ENCODE results near the gene ZNF438. TPM values are rescaled to one million over a fixed set of nuclear protein-coding genes. Genes with fewer than 3 reads are reported as not detected.
A peak's percentile ranks its signal among the peaks of the same experiment; 100 is the strongest.

The ZNF438 gene
- total and polyA plus RNA-seq, 2 of the 4 experiments (the other 2 are of a cell fraction), result 1.8 to 2.9 TPM

GRCh38 chr10:31075881-31076609 lies 44.4 kb upstream of the ZNF438 start:
- peak overlapping the region; percentile 16; the same call in 1 of the 2 replicates for H4K5ac ChIP-seq (ENCODE audit: low read depth, low read length)
- H3K9ac ChIP-seq (ENCODE audit: low read depth, low read length), result no peak overlapping the region; the same call in 1 of the 2 replicates
- WGBS, 2 experiments (ENCODE audit: extremely low coverage in 2 of 2, insufficient read length in 1 of 2), result no CpG with 5 or more reads among the region's 3 CpGs
- H3K4me1 ChIP-seq (ENCODE audit: control insufficient read depth, insufficient read depth, low read length), result peaks cover 15% of the 10 kb centered on the region
- TF ChIP-seq CEBPB (IDR thresholded peaks at IDR 0.05; ENCODE audit: low read depth, low read length) (no peak), USF2 (IDR thresholded peaks at IDR 0.05; ENCODE audit: low read depth, low read length) (no peak), RAD21 (IDR thresholded peaks at IDR 0.05; ENCODE audit: low read length) (no peak), POLR2A (IDR thresholded peaks at IDR 0.05; ENCODE audit: low read depth, low read length) (no peak), MAFK (IDR thresholded peaks at IDR 0.05; ENCODE audit: low read depth, low read length) (no peak), SMC3 (IDR thresholded peaks at IDR 0.05; ENCODE audit: low read depth, low read length) (no peak), MAZ (IDR thresholded peaks at IDR 0.05; ENCODE audit: borderline replicate concordance, low read depth, low read length) (no peak), BHLHE40 (IDR thresholded peaks at IDR 0.05; ENCODE audit: low read depth, low read length) (no peak), CTCF (conservative IDR thresholded peaks at IDR 0.05; ENCODE audit: low read depth, low read length) (no peak)
- peak overlapping the region; percentile 2; the same call in 1 of the 2 replicates for H3K23ac ChIP-seq (ENCODE audit: low read depth, low read length)
- peak overlapping the region; percentile 91 for H2BK15ac ChIP-seq (ENCODE audit: low read depth, low read length)
- peak overlapping the region; percentile 7; the same call in 1 of the 2 replicates for H3K56ac ChIP-seq (ENCODE audit: extremely low read depth, insufficient read depth, low read length)
- H3K27ac ChIP-seq (ENCODE audit: insufficient read depth, low read length), result no peak overlapping the region; the same call in 1 of the 2 replicates
- CTCF ChIA-PET, result interaction anchor here (1.6 kb wide), 1 partner anchor 23 kb away, joined by 3 read pairs; no protein-coding TSS in a partner anchor
- no peaks in the 10 kb centered on the region for H3K79me1 ChIP-seq (ENCODE audit: low read depth in 1 of 2, low read length in 2 of 2)
- H3K9me3 ChIP-seq (ENCODE audit: control insufficient read depth, insufficient read depth, low read length), result no peaks in the 10 kb centered on the region
- peaks cover 6% of the 10 kb centered on the region for H3K9me1 ChIP-seq (ENCODE audit: insufficient read depth, low read length)
- H2BK5ac ChIP-seq (ENCODE audit: low read depth, low read length, poor library complexity, severe bottlenecking), result peak overlapping the region; percentile 79
- POLR2A ChIA-PET (ENCODE audit: unreplicated experiment), result interaction anchor here (0.7 kb wide), 1 partner anchor 382 kb away, joined by 5 read pairs; no protein-coding TSS in a partner anchor
- H3K18ac ChIP-seq (ENCODE audit: low read depth, low read length), result peak overlapping the region; percentile 42; the same call in 1 of the 2 replicates
- H4K91ac ChIP-seq (ENCODE audit: insufficient read depth, low read depth, low read length), result peak overlapping the region; percentile 72
- BruUV-seq (replicated peaks), result no TSS peak
- H3K4ac ChIP-seq (ENCODE audit: low read depth, low read length), result peak overlapping the region; percentile 64
- dilution Hi-C loops (cut with HindIII; ENCODE audit: low sequenced_read_pairs, unreplicated experiment) (no loop called here), intact Hi-C loops (cut with micrococcal nuclease) (no loop called here), in situ Hi-C loops (cut with MboI; ENCODE audit: low sequenced_read_pairs) (no loop called here)
- H2BK20ac ChIP-seq (ENCODE audit: low read depth, low read length), result peak overlapping the region; percentile 95
- no peak overlapping the region for H2AFZ ChIP-seq (replicated peaks; ENCODE audit: low read length, poor library complexity)
- no peaks in the 10 kb centered on the region for H3K27me3 ChIP-seq (ENCODE audit: control insufficient read depth, insufficient read depth, low read length)
- no peaks in the 10 kb centered on the region for H4K20me1 ChIP-seq (ENCODE audit: insufficient read depth, low read length)
- H3K36me3 ChIP-seq (ENCODE audit: control insufficient read depth, insufficient read depth, low read length), result no peaks in the 10 kb centered on the region
- H2AK9ac ChIP-seq (replicated peaks; ENCODE audit: low read depth, low read length, poor library complexity), result no peak overlapping the region
- peak overlapping the region; percentile 72 for H2BK120ac ChIP-seq (ENCODE audit: low read depth, low read length)
- H3K4me2 ChIP-seq (ENCODE audit: low read depth, low read length), result no peak overlapping the region; the same call in 1 of the 2 replicates
- ATAC-seq (ENCODE audit: low read depth), result no peak; the same call in 1 of the 2 replicates
- H2AK5ac ChIP-seq (ENCODE audit: low read depth, low read length), result peak overlapping the region; percentile 69
- H3K14ac ChIP-seq (replicated peaks; ENCODE audit: low read depth, low read length), result peak overlapping the region; percentile 18
- H4K8ac ChIP-seq (ENCODE audit: low read depth in 2 of 2, low read length in 2 of 2), result peak overlapping the region; percentile 24 to 68; a peak in 3 of 4 replicates
- no peak overlapping the region for H3K4me3 ChIP-seq (ENCODE audit: insufficient read depth, low read depth, low read length)
- DNase-seq, result no peak
